Mesendoderm (in vitro differentiated cells): ENCODE results near the gene WNK2.
A peak's percentile ranks its signal among the peaks of the same experiment; 100 is the strongest.

ENCODE experiments used
- DNase-seq: peaks from one replicate; pipeline ENCODE4 v3.0.0; 2013
- H2AK5ac ChIP-seq: 2 replicates; pipeline ENCODE4 v1.6.1; 2013; ENCODE audit warnings: low read length, inconsistent platforms
- H2BK120ac ChIP-seq: 2 replicates; pipeline ENCODE4 v1.6.1; 2013; ENCODE audit warnings: low read depth, mild to moderate bottlenecking, low read length, moderate library complexity, mixed read lengths
- H2BK15ac ChIP-seq: replicated peaks from 2 replicates; pipeline ENCODE4 v1.6.1; 2013; ENCODE audit warnings: low read depth, mild to moderate bottlenecking, moderate library complexity
- H2BK5ac ChIP-seq: 2 replicates; pipeline ENCODE4 v1.6.1; 2013; ENCODE audit warnings: low read length, inconsistent platforms
- H3K18ac ChIP-seq: 2 replicates; pipeline ENCODE4 v1.6.1; 2013; ENCODE audit warnings: mild to moderate bottlenecking, low read length, mixed read lengths
- H3K23ac ChIP-seq: one replicate; pipeline ENCODE4 v1.6.1; 2013; ENCODE audit warnings: low read length
- H3K27ac ChIP-seq: 2 replicates; pipeline ENCODE4 v1.5.1; 2013; ENCODE audit warnings: low read depth, mild to moderate bottlenecking, inconsistent platforms, low read length, moderate library complexity
- H3K27me3 ChIP-seq: 2 replicates; pipeline ENCODE4 v1.6.1; 2013; ENCODE audit warnings: low read length, control low read depth, mild to moderate bottlenecking, inconsistent platforms; ENCODE audit not compliant: insufficient read depth, poor library complexity
- H3K36me3 ChIP-seq: 2 replicates; pipeline ENCODE4 v1.6.1; 2013; ENCODE audit warnings: low read length, inconsistent platforms; ENCODE audit not compliant: control insufficient read depth, insufficient read depth
- H3K4ac ChIP-seq: one replicate; pipeline ENCODE4 v1.6.1; 2013; ENCODE audit warnings: low read depth, mild to moderate bottlenecking, low read length, moderate library complexity
- H3K4me1 ChIP-seq: 2 replicates; pipeline ENCODE4 v1.6.1; 2013; ENCODE audit warnings: low read depth, low read length, inconsistent platforms; ENCODE audit not compliant: control insufficient read depth
- H3K4me2 ChIP-seq: 2 replicates; pipeline ENCODE4 v1.6.1; 2013; ENCODE audit warnings: low read length
- H3K4me3 ChIP-seq: 2 replicates; pipeline ENCODE4 v1.5.1; 2013; ENCODE audit warnings: mild to moderate bottlenecking, low read length
- H3K56ac ChIP-seq: one replicate; pipeline ENCODE4 v1.6.1; 2013; ENCODE audit warnings: low read length
- H3K79me1 ChIP-seq: 2 replicates; pipeline ENCODE4 v1.6.1; 2013; ENCODE audit warnings: low read length, inconsistent platforms
- H3K79me2 ChIP-seq: 2 replicates; pipeline ENCODE4 v1.6.1; 2013; ENCODE audit warnings: mild to moderate bottlenecking, low read length; ENCODE audit not compliant: control insufficient read depth, insufficient read depth
- H3K9ac ChIP-seq: 2 replicates; pipeline ENCODE4 v1.6.1; 2013; ENCODE audit warnings: low read length, inconsistent platforms
- H4K5ac ChIP-seq: one replicate; pipeline ENCODE4 v1.6.1; 2013; ENCODE audit warnings: low read length
- H4K8ac ChIP-seq: one replicate; pipeline ENCODE4 v1.6.1; 2013; ENCODE audit warnings: low read depth, mild to moderate bottlenecking, control low read depth, low read length, moderate library complexity
- WGBS: extraction: QIAGEN DNeasy Blood & Tissue Kit; methylation state at CpG from one replicate; pipeline ENCODE4 v1.1.7; 2013; ENCODE audit warnings: low lambda C conversion rate, missing lambda C conversion rate; ENCODE audit not compliant: insufficient coverage; ENCODE audit errors: extremely low coverage; 5-methylcytosine and 5-hydroxymethylcytosine counted together

Gene WNK2

GRCh38 chr9:93288341-93288740 lies 104.4 kb downstream of the WNK2 start:
- Histone ChIP-seq H4K5ac (no peak overlapping the region), H3K9ac (no peak overlapping the region), H2BK15ac (no peak overlapping the region), H3K79me1 (no peaks in the 10 kb centered on the region), H3K4me1 (no peaks in the 10 kb centered on the region), H3K23ac (no peak overlapping the region), H2BK120ac (no peak overlapping the region), H4K8ac (no peak overlapping the region), H3K18ac (no peak overlapping the region), H3K79me2 (no peaks in the 10 kb centered on the region), H3K4ac (no peak overlapping the region), H3K36me3 (no peaks in the 10 kb centered on the region), H3K4me3 (no peak overlapping the region), H3K27ac (no peak overlapping the region), H3K4me2 (no peak overlapping the region), H3K56ac (no peak overlapping the region), H3K27me3 (no peaks in the 10 kb centered on the region), H2BK5ac (no peak overlapping the region), H2AK5ac (no peak overlapping the region)
- no CpG with 5 or more reads among the region's 8 CpGs for WGBS
- peak; percentile 54 for DNase-seq

GRCh38 chr9:93288891-93289883 lies 105.2 kb downstream of the WNK2 start:
- Histone ChIP-seq H2BK120ac (no peak overlapping the region), H3K23ac (no peak overlapping the region), H2AK5ac (no peak overlapping the region), H3K79me1 (no peaks in the 10 kb centered on the region), H3K27me3 (no peaks in the 10 kb centered on the region), H4K5ac (no peak overlapping the region), H3K27ac (no peak overlapping the region), H2BK5ac (no peak overlapping the region), H3K36me3 (no peaks in the 10 kb centered on the region), H3K56ac (no peak overlapping the region), H2BK15ac (no peak overlapping the region), H3K18ac (no peak overlapping the region), H3K4ac (no peak overlapping the region), H3K9ac (no peak overlapping the region), H3K4me1 (no peaks in the 10 kb centered on the region), H3K79me2 (no peaks in the 10 kb centered on the region), H3K4me2 (no peak overlapping the region), H4K8ac (no peak overlapping the region), H3K4me3 (no peak overlapping the region)
- no CpG with 5 or more reads among the region's 32 CpGs for WGBS
- DNase-seq: no peak

DNA sequence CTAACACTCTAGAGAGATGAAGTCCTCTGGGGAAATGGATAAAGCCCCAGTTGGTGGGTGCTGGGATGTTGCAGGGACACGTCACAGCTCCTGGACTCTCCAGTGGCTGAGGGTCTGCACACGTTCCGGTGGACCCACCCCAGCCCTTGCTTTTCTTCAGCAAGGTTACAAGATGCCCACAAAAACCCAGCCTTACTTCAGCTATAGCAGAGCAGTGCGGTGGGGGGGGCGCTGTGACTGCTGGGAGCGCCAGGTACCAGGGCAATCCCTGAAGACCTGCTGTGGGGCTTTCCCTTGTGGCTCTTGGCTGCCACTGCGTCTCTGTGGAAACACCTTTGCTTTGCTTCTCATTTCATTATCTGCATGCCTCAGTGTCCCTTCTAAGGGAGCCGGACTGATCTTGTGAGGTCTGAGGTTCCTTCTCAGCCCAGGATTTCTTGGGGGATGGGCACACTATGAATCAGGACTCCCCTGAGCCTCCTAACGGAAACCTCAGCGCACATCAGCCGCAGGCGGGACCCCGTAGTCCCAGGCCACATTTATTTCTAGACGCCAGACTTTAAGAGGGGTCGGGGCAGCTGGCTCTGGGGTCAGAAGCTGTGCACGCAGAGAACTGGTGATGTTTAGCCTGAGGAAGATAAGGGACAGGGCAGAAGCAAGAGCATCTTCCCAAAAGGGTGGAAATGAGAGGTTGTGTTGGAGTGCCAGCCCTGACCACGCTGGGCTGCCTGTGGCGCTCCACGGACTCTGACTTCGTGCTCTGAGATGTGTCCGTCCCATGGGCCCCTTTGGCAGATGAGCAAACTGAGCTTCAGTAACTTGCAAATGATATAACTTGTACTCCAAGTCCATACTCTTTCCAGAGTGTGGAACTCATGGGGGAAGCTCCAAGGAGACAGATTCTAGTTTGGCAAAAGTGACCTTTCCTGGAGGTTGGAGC lies 106.8 kb downstream of the WNK2 start:
- no peaks in the 10 kb centered on the region for H3K4me1 ChIP-seq
- no peaks in the 10 kb centered on the region for H3K27me3 ChIP-seq
- no peak overlapping the region for H2AK5ac ChIP-seq
- H4K5ac ChIP-seq: no peak overlapping the region
- H3K4me2 ChIP-seq: no peak overlapping the region
- H3K23ac ChIP-seq: no peak overlapping the region
- H3K4ac ChIP-seq: no peak overlapping the region
- no peaks in the 10 kb centered on the region for H3K79me2 ChIP-seq
- no CpG with 5 or more reads among the region's 21 CpGs for WGBS
- H2BK15ac ChIP-seq: no peak overlapping the region
- no peak overlapping the region for H2BK120ac ChIP-seq
- no peak overlapping the region for H3K18ac ChIP-seq
- no peak overlapping the region for H4K8ac ChIP-seq
- no peak overlapping the region for H2BK5ac ChIP-seq
- no peak overlapping the region for H3K27ac ChIP-seq
- no peak overlapping the region for H3K56ac ChIP-seq
- peak; percentile 15 for DNase-seq
- no peak overlapping the region for H3K9ac ChIP-seq
- H3K4me3 ChIP-seq: no peak overlapping the region
- no peaks in the 10 kb centered on the region for H3K36me3 ChIP-seq
- no peaks in the 10 kb centered on the region for H3K79me1 ChIP-seq

DNA sequence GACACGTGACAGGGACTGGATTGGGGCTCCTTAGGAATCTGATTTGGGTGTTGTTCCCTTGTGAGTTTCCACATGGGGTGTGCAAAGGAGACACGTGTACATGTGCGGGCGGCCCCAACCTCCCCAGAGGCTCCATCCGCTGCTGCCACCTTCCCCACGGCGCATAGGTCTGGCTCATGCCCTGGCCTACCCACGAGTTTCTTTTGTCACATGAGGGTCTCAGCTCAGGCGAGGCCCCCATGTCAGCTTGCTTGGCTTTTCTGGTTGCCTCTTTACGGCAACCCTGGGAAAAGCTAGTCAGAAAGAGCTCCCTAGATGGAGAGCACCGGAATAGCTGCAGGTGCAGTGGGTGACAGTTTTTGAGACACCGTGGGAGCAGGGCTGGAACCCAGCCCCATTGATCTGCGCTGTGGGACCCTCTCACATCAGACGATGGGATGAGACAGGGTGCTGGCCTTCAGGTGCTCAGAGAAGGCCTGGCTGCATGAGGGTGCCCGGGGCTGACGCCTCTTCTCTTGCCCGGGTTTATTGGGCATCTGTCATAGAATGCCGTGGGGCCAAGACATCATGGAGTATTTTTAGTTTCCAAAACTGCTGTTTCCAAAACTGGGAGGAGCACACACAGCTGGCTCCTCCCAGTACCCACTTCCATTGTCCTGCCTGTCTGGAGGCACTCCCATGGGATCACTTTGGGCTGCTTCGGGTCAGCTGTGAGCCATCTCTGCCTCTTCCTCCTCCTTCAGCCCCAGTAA lies 107.8 kb downstream of the WNK2 start:
- DNase-seq: no peak
- H3K4ac ChIP-seq: no peak overlapping the region
- no peaks in the 10 kb centered on the region for H3K36me3 ChIP-seq
- H3K79me1 ChIP-seq: no peaks in the 10 kb centered on the region
- H3K4me2 ChIP-seq: no peak overlapping the region
- no peaks in the 10 kb centered on the region for H3K4me1 ChIP-seq
- H2BK5ac ChIP-seq: no peak overlapping the region
- H4K8ac ChIP-seq: no peak overlapping the region
- H2BK120ac ChIP-seq: no peak overlapping the region
- H3K9ac ChIP-seq: no peak overlapping the region
- H3K18ac ChIP-seq: no peak overlapping the region
- no peak overlapping the region for H3K4me3 ChIP-seq
- no peak overlapping the region for H2AK5ac ChIP-seq
- H3K27me3 ChIP-seq: no peaks in the 10 kb centered on the region
- H3K27ac ChIP-seq: no peak overlapping the region
- H4K5ac ChIP-seq: no peak overlapping the region
- WGBS: no CpG with 5 or more reads among the region's 19 CpGs
- no peak overlapping the region for H3K56ac ChIP-seq
- no peak overlapping the region for H2BK15ac ChIP-seq
- no peak overlapping the region for H3K23ac ChIP-seq
- no peaks in the 10 kb centered on the region for H3K79me2 ChIP-seq

GRCh38 chr9:93292288-93292615 lies 108.3 kb downstream of the WNK2 start:
- H3K9ac ChIP-seq: no peak overlapping the region
- no peaks in the 10 kb centered on the region for H3K36me3 ChIP-seq
- no peaks in the 10 kb centered on the region for H3K79me2 ChIP-seq
- no peak overlapping the region for H2BK15ac ChIP-seq
- H2BK5ac ChIP-seq: no peak overlapping the region
- no peaks in the 10 kb centered on the region for H3K4me1 ChIP-seq
- no peak overlapping the region for H3K56ac ChIP-seq
- H3K4ac ChIP-seq: no peak overlapping the region
- no peaks in the 10 kb centered on the region for H3K79me1 ChIP-seq
- no peak overlapping the region for H3K4me2 ChIP-seq
- H3K27ac ChIP-seq: no peak overlapping the region
- no peaks in the 10 kb centered on the region for H3K27me3 ChIP-seq
- H3K18ac ChIP-seq: no peak overlapping the region
- no peak overlapping the region for H4K8ac ChIP-seq
- DNase-seq: no peak
- no peak overlapping the region for H2BK120ac ChIP-seq
- no peak overlapping the region for H3K23ac ChIP-seq
- H4K5ac ChIP-seq: no peak overlapping the region
- no peak overlapping the region for H2AK5ac ChIP-seq
- H3K4me3 ChIP-seq: no peak overlapping the region
- no CpG with 5 or more reads among the region's 10 CpGs for WGBS
